H9 (cell line): Measurements from ENCODE around the gene IQSEC1. TPM values are rescaled to one million over a fixed set of nuclear protein-coding genes. Genes with fewer than 3 reads are reported as not detected.
A peak's percentile ranks its signal among the peaks of the same experiment; 100 is the strongest.

Experiments used
- DNase-seq: peaks from one replicate; pipeline ENCODE4 v3.0.0-alpha.2; 2017
- H2AFZ ChIP-seq: one replicate; pipeline ENCODE4 v1.6.1; 2013; ENCODE audit warnings: mild to moderate bottlenecking, low read length, control low read depth, moderate library complexity
- H2AK5ac ChIP-seq: 2 replicates; pipeline ENCODE4 v1.6.1; 2013; ENCODE audit warnings: low read length, control low read depth, mixed read lengths; ENCODE audit not compliant: insufficient read length
- H2BK120ac ChIP-seq: one replicate; pipeline ENCODE4 v1.6.1; 2013; ENCODE audit warnings: low read depth, mild to moderate bottlenecking, low read length, control low read depth, inconsistent platforms; ENCODE audit not compliant: poor library complexity, severe bottlenecking
- H2BK12ac ChIP-seq: 2 replicates; pipeline ENCODE4 v1.6.1; 2013; ENCODE audit warnings: low read length, control low read depth, mixed read lengths, low read depth; ENCODE audit not compliant: insufficient read length
- H2BK15ac ChIP-seq: 2 replicates; pipeline ENCODE4 v1.6.1; 2013; ENCODE audit warnings: low read depth, low read length, control low read depth
- H2BK20ac ChIP-seq: one replicate; pipeline ENCODE4 v1.6.1; 2013; ENCODE audit warnings: low read depth, mild to moderate bottlenecking, low read length, control low read depth, inconsistent platforms; ENCODE audit not compliant: poor library complexity, severe bottlenecking
- H2BK5ac ChIP-seq: 2 replicates; pipeline ENCODE4 v1.6.1; 2013; ENCODE audit warnings: low read length, control low read depth, mixed read lengths; ENCODE audit not compliant: insufficient read length
- H3K14ac ChIP-seq: 2 replicates; pipeline ENCODE4 v1.6.1; 2013; ENCODE audit warnings: low read length, control low read depth; ENCODE audit not compliant: insufficient read depth
- H3K18ac ChIP-seq: 2 replicates; pipeline ENCODE4 v1.6.1; 2013; ENCODE audit warnings: low read depth, mild to moderate bottlenecking, mixed read lengths, low read length, control low read depth; ENCODE audit not compliant: insufficient read length
- H3K23ac ChIP-seq: 2 replicates; pipeline ENCODE4 v1.6.1; 2013; ENCODE audit warnings: low read length, control low read depth, mixed read lengths, low read depth; ENCODE audit not compliant: insufficient read length
- H3K23me2 ChIP-seq: 2 replicates; pipeline ENCODE4 v1.6.1; 2013; ENCODE audit warnings: low read depth, mild to moderate bottlenecking, mixed read lengths, low read length, control low read depth; ENCODE audit not compliant: insufficient read length, poor library complexity, severe bottlenecking
- H3K27ac ChIP-seq: 2 replicates; pipeline ENCODE4 v1.5.1; 2013; ENCODE audit warnings: low read length, control low read depth, mixed read lengths, low read depth; ENCODE audit not compliant: insufficient read length
- H3K27me3 ChIP-seq: 2 replicates; pipeline ENCODE4 v1.6.1; 2013; ENCODE audit warnings: low read length, control low read depth, inconsistent platforms; ENCODE audit not compliant: insufficient read depth
- H3K4ac ChIP-seq: 2 replicates; pipeline ENCODE4 v1.6.1; 2013; ENCODE audit warnings: low read depth, mild to moderate bottlenecking, control low read depth, inconsistent platforms, low read length, moderate library complexity
- H3K4me1 ChIP-seq: 2 replicates; pipeline ENCODE4 v1.6.1; 2013; ENCODE audit warnings: low read length, control low read depth, inconsistent platforms; ENCODE audit not compliant: insufficient read depth
- H3K4me2 ChIP-seq: 2 replicates; pipeline ENCODE4 v1.6.1; 2013; ENCODE audit warnings: low read length, control low read depth, mixed read lengths; ENCODE audit not compliant: insufficient read length, insufficient read depth
- H3K56ac ChIP-seq: 2 replicates; pipeline ENCODE4 v1.6.1; 2013; ENCODE audit warnings: low read depth, mild to moderate bottlenecking, mixed read lengths, low read length, control low read depth; ENCODE audit not compliant: insufficient read length
- H3K79me1 ChIP-seq: 2 replicates; pipeline ENCODE4 v1.6.1; 2013; ENCODE audit warnings: low read depth, mild to moderate bottlenecking, moderate library complexity, low read length, control low read depth, inconsistent platforms; ENCODE audit not compliant: insufficient read depth, poor library complexity, severe bottlenecking
- H3K79me2 ChIP-seq: 2 replicates; pipeline ENCODE4 v1.6.1; 2013; ENCODE audit warnings: low read length, control low read depth, inconsistent platforms; ENCODE audit not compliant: insufficient read depth
- H3K9ac ChIP-seq: 2 replicates; pipeline ENCODE4 v1.6.1; 2013; ENCODE audit warnings: low read length, control low read depth, mixed read lengths; ENCODE audit not compliant: insufficient read length; ENCODE audit errors: extremely low read depth
- H3K9me3 ChIP-seq: one replicate; pipeline ENCODE4 v1.6.1; 2013; ENCODE audit warnings: low read depth, low read length, inconsistent platforms; ENCODE audit not compliant: control insufficient read depth
- H3T11ph ChIP-seq: one replicate; pipeline ENCODE4 v1.6.1; 2013; ENCODE audit warnings: mild to moderate bottlenecking, low read length, control low read depth, inconsistent platforms
- H4K20me1 ChIP-seq: one replicate; pipeline ENCODE4 v1.6.1; 2013; ENCODE audit not compliant: control insufficient read depth, insufficient read length, insufficient read depth
- H4K5ac ChIP-seq: 2 replicates; pipeline ENCODE4 v1.6.1; 2013; ENCODE audit warnings: low read depth, mild to moderate bottlenecking, mixed read lengths, low read length, control low read depth; ENCODE audit not compliant: insufficient read length
- H4K8ac ChIP-seq: replicated peaks from 2 replicates; pipeline ENCODE4 v1.6.1; 2013; ENCODE audit warnings: low read length, control low read depth, mixed read lengths, low read depth; ENCODE audit not compliant: insufficient read length
- H4K91ac ChIP-seq: 2 replicates; pipeline ENCODE4 v1.6.1; 2013; ENCODE audit warnings: low read depth, mild to moderate bottlenecking, moderate library complexity, mixed read lengths, low read length, control low read depth; ENCODE audit not compliant: insufficient read length
- H3K27ac Mint-ChIP-seq, 3 experiments: 2 replicates in 2 of 3; 3 replicates in 1 of 3; pipeline ENCODE4 v1.8.0; 2020 to 2021; ENCODE audit warnings: mixed read lengths in 3 of 3, mild to moderate bottlenecking in 1 of 3, moderate library complexity in 1 of 3
- H3K27me3 Mint-ChIP-seq: 2 replicates; pipeline ENCODE4 v1.8.0; 2021; ENCODE audit warnings: low read depth, mild to moderate bottlenecking, moderate library complexity, mixed read lengths
- H3K36me3 Mint-ChIP-seq, 3 experiments: 2 replicates in 2 of 3; 3 replicates in 1 of 3; pipeline ENCODE4 v1.8.0; 2020 to 2021; ENCODE audit warnings: low read depth in 3 of 3, mixed read lengths in 3 of 3; ENCODE audit not compliant: insufficient read depth in 1 of 3
- H3K4me1 Mint-ChIP-seq, 2 experiments: 2 replicates each; pipeline ENCODE4 v1.8.0; 2020; ENCODE audit warnings: mixed read lengths in 2 of 2
- H3K4me3 Mint-ChIP-seq, 2 experiments: 2 replicates in 1 of 2; 3 replicates in 1 of 2; pipeline ENCODE4 v1.8.0; 2020 to 2021; ENCODE audit warnings: mild to moderate bottlenecking in 2 of 2, mixed read lengths in 2 of 2, moderate library complexity in 1 of 2
- H3K9me3 Mint-ChIP-seq, 2 experiments: 2 replicates in 1 of 2; 3 replicates in 1 of 2; pipeline ENCODE4 v1.8.0; 2020; ENCODE audit warnings: mild to moderate bottlenecking in 2 of 2, mixed read lengths in 2 of 2, moderate library complexity in 1 of 2
- WGBS: extraction: QIAGEN DNeasy Blood & Tissue Kit; methylation state at CpG from one replicate; pipeline ENCODE4 v1.1.7; 2013; ENCODE audit warnings: missing lambda C conversion rate, low lambda C conversion rate, mixed read lengths; ENCODE audit not compliant: insufficient read length; ENCODE audit errors: extremely low coverage; 5-methylcytosine and 5-hydroxymethylcytosine counted together
- total RNA-seq: library from RNA; stranded (reverse); gene quantifications from 2 replicates; pipeline ENCODE4 v1.2.1, GENCODE V29; 2021
- TF ChIP-seq, protein P1 (sequence below): fragments of 200-600 bp; sonication (generic); conservative IDR thresholded peaks from 3 replicates; pipeline ENCODE4 v1.8.0; 2021; ENCODE audit warnings: antibody characterized with exemption, mild to moderate bottlenecking

IQSEC1 gene
- total RNA-seq, 1 experiment from 2014 or later: 19.1 TPM

DNA sequence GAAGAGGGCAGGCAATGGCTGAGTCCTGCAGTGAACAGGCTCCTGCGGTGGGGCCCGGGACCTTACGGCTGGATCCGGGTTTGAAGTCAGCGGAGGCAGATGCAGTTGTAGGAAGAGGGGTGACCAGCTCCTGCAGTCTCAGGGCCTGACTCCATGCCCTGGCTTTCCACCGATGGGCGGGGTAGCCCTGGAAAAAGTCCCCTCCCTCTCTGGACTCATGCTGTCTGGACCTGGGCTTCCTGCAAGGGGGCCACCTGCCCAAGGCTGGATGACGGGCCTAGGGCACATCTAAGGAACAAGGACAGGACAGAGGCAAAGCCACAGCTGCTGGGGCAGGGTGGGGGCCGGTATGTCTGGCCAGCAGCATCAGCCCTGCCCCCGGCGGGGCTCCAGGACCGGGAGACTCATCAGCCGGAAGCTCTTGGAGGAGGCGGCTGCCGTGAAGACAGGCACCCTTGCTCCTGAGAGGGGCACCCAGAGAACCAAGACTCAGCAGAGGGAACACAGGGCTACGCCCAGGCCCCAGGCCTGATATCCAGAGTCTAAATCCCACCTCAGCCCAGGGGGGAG, 12.8 kb downstream of the IQSEC1 start:
- H2AK5ac ChIP-seq: no peak overlapping the region
- no peak overlapping the region for H3K56ac ChIP-seq
- no peak overlapping the region for H2BK12ac ChIP-seq
- H4K8ac ChIP-seq: no peak overlapping the region
- no peaks in the 10 kb centered on the region for H3K23me2 ChIP-seq
- H3K4me1 ChIP-seq: no peaks in the 10 kb centered on the region
- no peak overlapping the region for H4K5ac ChIP-seq
- Mint-ChIP-seq H3K36me3 (no peaks in the 10 kb centered on the region; a peak in 2 of 7 replicates), H3K9me3 (no peaks in the 10 kb centered on the region), H3K4me3 (no peak overlapping the region), H3K27ac (peak overlapping the region in 1 of 3 experiments; percentile 70; a peak in 1 of 7 replicates), H3K27me3 (no peaks in the 10 kb centered on the region; the same call in 1 of the 2 replicates), H3K4me1 (peaks cover 9 to 13% of the 10 kb centered on the region in 2 experiments)
- H3K14ac ChIP-seq: no peak overlapping the region
- H4K91ac ChIP-seq: no peak overlapping the region
- no CpG with 5 or more reads among the region's 16 CpGs for WGBS
- H3K9me3 ChIP-seq: no peaks in the 10 kb centered on the region
- no peak overlapping the region for H3K18ac ChIP-seq
- H3K27ac ChIP-seq: no peak overlapping the region
- H2BK5ac ChIP-seq: no peak overlapping the region
- H2BK20ac ChIP-seq: no peak overlapping the region
- no peaks in the 10 kb centered on the region for H3K79me2 ChIP-seq
- TF ChIP-seq, protein P1, sequence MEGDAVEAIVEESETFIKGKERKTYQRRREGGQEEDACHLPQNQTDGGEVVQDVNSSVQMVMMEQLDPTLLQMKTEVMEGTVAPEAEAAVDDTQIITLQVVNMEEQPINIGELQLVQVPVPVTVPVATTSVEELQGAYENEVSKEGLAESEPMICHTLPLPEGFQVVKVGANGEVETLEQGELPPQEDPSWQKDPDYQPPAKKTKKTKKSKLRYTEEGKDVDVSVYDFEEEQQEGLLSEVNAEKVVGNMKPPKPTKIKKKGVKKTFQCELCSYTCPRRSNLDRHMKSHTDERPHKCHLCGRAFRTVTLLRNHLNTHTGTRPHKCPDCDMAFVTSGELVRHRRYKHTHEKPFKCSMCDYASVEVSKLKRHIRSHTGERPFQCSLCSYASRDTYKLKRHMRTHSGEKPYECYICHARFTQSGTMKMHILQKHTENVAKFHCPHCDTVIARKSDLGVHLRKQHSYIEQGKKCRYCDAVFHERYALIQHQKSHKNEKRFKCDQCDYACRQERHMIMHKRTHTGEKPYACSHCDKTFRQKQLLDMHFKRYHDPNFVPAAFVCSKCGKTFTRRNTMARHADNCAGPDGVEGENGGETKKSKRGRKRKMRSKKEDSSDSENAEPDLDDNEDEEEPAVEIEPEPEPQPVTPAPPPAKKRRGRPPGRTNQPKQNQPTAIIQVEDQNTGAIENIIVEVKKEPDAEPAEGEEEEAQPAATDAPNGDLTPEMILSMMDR: no peak
- no peak for DNase-seq
- no peaks in the 10 kb centered on the region for H3K79me1 ChIP-seq
- H2AFZ ChIP-seq: no peak overlapping the region
- H3K4ac ChIP-seq: no peak overlapping the region
- no peak overlapping the region for H3K23ac ChIP-seq
- H4K20me1 ChIP-seq: no peaks in the 10 kb centered on the region
- no peaks in the 10 kb centered on the region; the same call in 1 of the 2 replicates for H3K27me3 ChIP-seq
- no peak overlapping the region for H3T11ph ChIP-seq
- H2BK15ac ChIP-seq: no peak overlapping the region
- no peak overlapping the region for H3K9ac ChIP-seq
- H3K4me2 ChIP-seq: no peak overlapping the region
- no peak overlapping the region for H2BK120ac ChIP-seq
